H9 (cell line): ENCODE data around the gene EHMT2. TPM values are rescaled to one million over a fixed set of nuclear protein-coding genes. Genes with fewer than 3 reads are reported as not detected.

ENCODE experiments used
- DNase-seq: peaks from one replicate; pipeline ENCODE4 v3.0.0-alpha.2; 2017
- H2AFZ ChIP-seq: one replicate; pipeline ENCODE4 v1.6.1; 2013; ENCODE audit warnings: mild to moderate bottlenecking, low read length, control low read depth, moderate library complexity
- H2AK5ac ChIP-seq: 2 replicates; pipeline ENCODE4 v1.6.1; 2013; ENCODE audit warnings: low read length, control low read depth, mixed read lengths; ENCODE audit not compliant: insufficient read length
- H2BK120ac ChIP-seq: one replicate; pipeline ENCODE4 v1.6.1; 2013; ENCODE audit warnings: low read depth, mild to moderate bottlenecking, low read length, control low read depth, inconsistent platforms; ENCODE audit not compliant: poor library complexity, severe bottlenecking
- H2BK12ac ChIP-seq: 2 replicates; pipeline ENCODE4 v1.6.1; 2013; ENCODE audit warnings: low read length, control low read depth, mixed read lengths, low read depth; ENCODE audit not compliant: insufficient read length
- H2BK15ac ChIP-seq: 2 replicates; pipeline ENCODE4 v1.6.1; 2013; ENCODE audit warnings: low read depth, low read length, control low read depth
- H2BK20ac ChIP-seq: one replicate; pipeline ENCODE4 v1.6.1; 2013; ENCODE audit warnings: low read depth, mild to moderate bottlenecking, low read length, control low read depth, inconsistent platforms; ENCODE audit not compliant: poor library complexity, severe bottlenecking
- H2BK5ac ChIP-seq: 2 replicates; pipeline ENCODE4 v1.6.1; 2013; ENCODE audit warnings: low read length, control low read depth, mixed read lengths; ENCODE audit not compliant: insufficient read length
- H3K14ac ChIP-seq: 2 replicates; pipeline ENCODE4 v1.6.1; 2013; ENCODE audit warnings: low read length, control low read depth; ENCODE audit not compliant: insufficient read depth
- H3K18ac ChIP-seq: 2 replicates; pipeline ENCODE4 v1.6.1; 2013; ENCODE audit warnings: low read depth, mild to moderate bottlenecking, mixed read lengths, low read length, control low read depth; ENCODE audit not compliant: insufficient read length
- H3K23ac ChIP-seq: 2 replicates; pipeline ENCODE4 v1.6.1; 2013; ENCODE audit warnings: low read length, control low read depth, mixed read lengths, low read depth; ENCODE audit not compliant: insufficient read length
- H3K23me2 ChIP-seq: 2 replicates; pipeline ENCODE4 v1.6.1; 2013; ENCODE audit warnings: low read depth, mild to moderate bottlenecking, mixed read lengths, low read length, control low read depth; ENCODE audit not compliant: insufficient read length, poor library complexity, severe bottlenecking
- H3K27ac ChIP-seq: 2 replicates; pipeline ENCODE4 v1.5.1; 2013; ENCODE audit warnings: low read length, control low read depth, mixed read lengths, low read depth; ENCODE audit not compliant: insufficient read length
- H3K27me3 ChIP-seq: 2 replicates; pipeline ENCODE4 v1.6.1; 2013; ENCODE audit warnings: low read length, control low read depth, inconsistent platforms; ENCODE audit not compliant: insufficient read depth
- H3K4ac ChIP-seq: 2 replicates; pipeline ENCODE4 v1.6.1; 2013; ENCODE audit warnings: low read depth, mild to moderate bottlenecking, control low read depth, inconsistent platforms, low read length, moderate library complexity
- H3K4me1 ChIP-seq: 2 replicates; pipeline ENCODE4 v1.6.1; 2013; ENCODE audit warnings: low read length, control low read depth, inconsistent platforms; ENCODE audit not compliant: insufficient read depth
- H3K4me2 ChIP-seq: 2 replicates; pipeline ENCODE4 v1.6.1; 2013; ENCODE audit warnings: low read length, control low read depth, mixed read lengths; ENCODE audit not compliant: insufficient read length, insufficient read depth
- H3K56ac ChIP-seq: 2 replicates; pipeline ENCODE4 v1.6.1; 2013; ENCODE audit warnings: low read depth, mild to moderate bottlenecking, mixed read lengths, low read length, control low read depth; ENCODE audit not compliant: insufficient read length
- H3K79me1 ChIP-seq: 2 replicates; pipeline ENCODE4 v1.6.1; 2013; ENCODE audit warnings: low read depth, mild to moderate bottlenecking, moderate library complexity, low read length, control low read depth, inconsistent platforms; ENCODE audit not compliant: insufficient read depth, poor library complexity, severe bottlenecking
- H3K79me2 ChIP-seq: 2 replicates; pipeline ENCODE4 v1.6.1; 2013; ENCODE audit warnings: low read length, control low read depth, inconsistent platforms; ENCODE audit not compliant: insufficient read depth
- H3K9ac ChIP-seq: 2 replicates; pipeline ENCODE4 v1.6.1; 2013; ENCODE audit warnings: low read length, control low read depth, mixed read lengths; ENCODE audit not compliant: insufficient read length; ENCODE audit errors: extremely low read depth
- H3K9me3 ChIP-seq: one replicate; pipeline ENCODE4 v1.6.1; 2013; ENCODE audit warnings: low read depth, low read length, inconsistent platforms; ENCODE audit not compliant: control insufficient read depth
- H3T11ph ChIP-seq: one replicate; pipeline ENCODE4 v1.6.1; 2013; ENCODE audit warnings: mild to moderate bottlenecking, low read length, control low read depth, inconsistent platforms
- H4K20me1 ChIP-seq: one replicate; pipeline ENCODE4 v1.6.1; 2013; ENCODE audit not compliant: control insufficient read depth, insufficient read length, insufficient read depth
- H4K5ac ChIP-seq: 2 replicates; pipeline ENCODE4 v1.6.1; 2013; ENCODE audit warnings: low read depth, mild to moderate bottlenecking, mixed read lengths, low read length, control low read depth; ENCODE audit not compliant: insufficient read length
- H4K8ac ChIP-seq: replicated peaks from 2 replicates; pipeline ENCODE4 v1.6.1; 2013; ENCODE audit warnings: low read length, control low read depth, mixed read lengths, low read depth; ENCODE audit not compliant: insufficient read length
- H4K91ac ChIP-seq: 2 replicates; pipeline ENCODE4 v1.6.1; 2013; ENCODE audit warnings: low read depth, mild to moderate bottlenecking, moderate library complexity, mixed read lengths, low read length, control low read depth; ENCODE audit not compliant: insufficient read length
- H3K27ac Mint-ChIP-seq, 3 experiments: 2 replicates in 2 of 3; 3 replicates in 1 of 3; pipeline ENCODE4 v1.8.0; 2020 to 2021; ENCODE audit warnings: mixed read lengths in 3 of 3, mild to moderate bottlenecking in 1 of 3, moderate library complexity in 1 of 3
- H3K27me3 Mint-ChIP-seq: 2 replicates; pipeline ENCODE4 v1.8.0; 2021; ENCODE audit warnings: low read depth, mild to moderate bottlenecking, moderate library complexity, mixed read lengths
- H3K36me3 Mint-ChIP-seq, 3 experiments: 2 replicates in 2 of 3; 3 replicates in 1 of 3; pipeline ENCODE4 v1.8.0; 2020 to 2021; ENCODE audit warnings: low read depth in 3 of 3, mixed read lengths in 3 of 3; ENCODE audit not compliant: insufficient read depth in 1 of 3
- H3K4me1 Mint-ChIP-seq, 2 experiments: 2 replicates each; pipeline ENCODE4 v1.8.0; 2020; ENCODE audit warnings: mixed read lengths in 2 of 2
- H3K4me3 Mint-ChIP-seq, 2 experiments: 2 replicates in 1 of 2; 3 replicates in 1 of 2; pipeline ENCODE4 v1.8.0; 2020 to 2021; ENCODE audit warnings: mild to moderate bottlenecking in 2 of 2, mixed read lengths in 2 of 2, moderate library complexity in 1 of 2
- H3K9me3 Mint-ChIP-seq, 2 experiments: 2 replicates in 1 of 2; 3 replicates in 1 of 2; pipeline ENCODE4 v1.8.0; 2020; ENCODE audit warnings: mild to moderate bottlenecking in 2 of 2, mixed read lengths in 2 of 2, moderate library complexity in 1 of 2
- WGBS: extraction: QIAGEN DNeasy Blood & Tissue Kit; methylation state at CpG from one replicate; pipeline ENCODE4 v1.1.7; 2013; ENCODE audit warnings: missing lambda C conversion rate, low lambda C conversion rate, mixed read lengths; ENCODE audit not compliant: insufficient read length; ENCODE audit errors: extremely low coverage; 5-methylcytosine and 5-hydroxymethylcytosine counted together
- total RNA-seq: library from RNA; stranded (reverse); gene quantifications from 2 replicates; pipeline ENCODE4 v1.2.1, GENCODE V29; 2021
- TF ChIP-seq, protein P1 (sequence below): fragments of 200-600 bp; sonication (generic); conservative IDR thresholded peaks from 3 replicates; pipeline ENCODE4 v1.8.0; 2021; ENCODE audit warnings: antibody characterized with exemption, mild to moderate bottlenecking

Gene EHMT2
- total RNA-seq, 1 experiment from 2014 or later = 124 TPM

DNA sequence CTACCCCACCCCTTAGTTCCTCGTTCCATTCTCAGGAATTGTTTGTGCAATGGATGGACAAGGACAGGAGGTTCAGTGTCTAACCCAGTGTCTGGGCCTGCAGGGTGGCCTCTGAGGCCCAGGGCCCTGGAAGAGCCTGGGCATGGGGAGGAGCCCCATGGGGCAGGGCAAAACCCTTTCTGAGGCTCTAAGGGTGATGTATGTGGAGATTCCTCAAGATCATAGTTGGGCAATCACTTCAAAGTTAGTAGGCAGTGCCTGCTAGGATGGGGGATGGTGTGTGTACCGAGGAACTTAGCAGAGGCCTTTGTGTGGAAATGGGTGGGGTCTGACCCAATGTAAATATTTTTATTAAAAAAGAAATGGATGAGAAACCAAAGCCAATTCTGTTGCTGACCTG is 23.3 kb upstream of the EHMT2 start:
- Histone ChIP-seq H2AFZ (no peak overlapping the region), H3K9ac (no peak overlapping the region), H2BK120ac (no peak overlapping the region), H3K79me2 (no peaks in the 10 kb centered on the region), H3K23ac (no peak overlapping the region), H2AK5ac (no peak overlapping the region), H2BK12ac (no peak overlapping the region), H2BK20ac (no peak overlapping the region), H3K27me3 (no peaks in the 10 kb centered on the region), H3T11ph (no peak overlapping the region), H4K20me1 (no peaks in the 10 kb centered on the region), H3K27ac (no peak overlapping the region), H3K79me1 (no peaks in the 10 kb centered on the region), H2BK15ac (no peak overlapping the region), H4K8ac (no peak overlapping the region), H3K4ac (no peak overlapping the region), H3K23me2 (no peaks in the 10 kb centered on the region), H3K14ac (no peak overlapping the region), H4K91ac (no peak overlapping the region), H3K4me2 (no peak overlapping the region), H2BK5ac (no peak overlapping the region), H4K5ac (no peak overlapping the region), H3K56ac (no peak overlapping the region), H3K18ac (no peak overlapping the region), H3K4me1 (no peaks in the 10 kb centered on the region), H3K9me3 (no peaks in the 10 kb centered on the region)
- Mint-ChIP-seq H3K9me3 (no peaks in the 10 kb centered on the region; a peak in 1 of 5 replicates), H3K36me3 (no peaks in the 10 kb centered on the region), H3K27ac (no peak overlapping the region; a peak in 2 of 7 replicates), H3K4me1 (0 out of 4 replicates have a peak, but pooled peaks cover 0 to 2% of the 10 kb centered on the region in 2 experiments), H3K4me3 (no peak overlapping the region), H3K27me3 (peaks cover 3% of the 10 kb centered on the region; the same call in 1 of the 2 replicates)
- DNase-seq = no peak
- TF ChIP-seq, protein P1, sequence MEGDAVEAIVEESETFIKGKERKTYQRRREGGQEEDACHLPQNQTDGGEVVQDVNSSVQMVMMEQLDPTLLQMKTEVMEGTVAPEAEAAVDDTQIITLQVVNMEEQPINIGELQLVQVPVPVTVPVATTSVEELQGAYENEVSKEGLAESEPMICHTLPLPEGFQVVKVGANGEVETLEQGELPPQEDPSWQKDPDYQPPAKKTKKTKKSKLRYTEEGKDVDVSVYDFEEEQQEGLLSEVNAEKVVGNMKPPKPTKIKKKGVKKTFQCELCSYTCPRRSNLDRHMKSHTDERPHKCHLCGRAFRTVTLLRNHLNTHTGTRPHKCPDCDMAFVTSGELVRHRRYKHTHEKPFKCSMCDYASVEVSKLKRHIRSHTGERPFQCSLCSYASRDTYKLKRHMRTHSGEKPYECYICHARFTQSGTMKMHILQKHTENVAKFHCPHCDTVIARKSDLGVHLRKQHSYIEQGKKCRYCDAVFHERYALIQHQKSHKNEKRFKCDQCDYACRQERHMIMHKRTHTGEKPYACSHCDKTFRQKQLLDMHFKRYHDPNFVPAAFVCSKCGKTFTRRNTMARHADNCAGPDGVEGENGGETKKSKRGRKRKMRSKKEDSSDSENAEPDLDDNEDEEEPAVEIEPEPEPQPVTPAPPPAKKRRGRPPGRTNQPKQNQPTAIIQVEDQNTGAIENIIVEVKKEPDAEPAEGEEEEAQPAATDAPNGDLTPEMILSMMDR = no peak
- WGBS = no CpG with 5 or more reads among the region's 2 CpGs
